ENCODE measurements around the gene ASB14.
"Not testable (repeated sequence)": the region's sequence is repeated elsewhere in the genome, so short reads cannot be mapped to it uniquely, and the experiment has no call there.

Gene ASB14

DNA sequence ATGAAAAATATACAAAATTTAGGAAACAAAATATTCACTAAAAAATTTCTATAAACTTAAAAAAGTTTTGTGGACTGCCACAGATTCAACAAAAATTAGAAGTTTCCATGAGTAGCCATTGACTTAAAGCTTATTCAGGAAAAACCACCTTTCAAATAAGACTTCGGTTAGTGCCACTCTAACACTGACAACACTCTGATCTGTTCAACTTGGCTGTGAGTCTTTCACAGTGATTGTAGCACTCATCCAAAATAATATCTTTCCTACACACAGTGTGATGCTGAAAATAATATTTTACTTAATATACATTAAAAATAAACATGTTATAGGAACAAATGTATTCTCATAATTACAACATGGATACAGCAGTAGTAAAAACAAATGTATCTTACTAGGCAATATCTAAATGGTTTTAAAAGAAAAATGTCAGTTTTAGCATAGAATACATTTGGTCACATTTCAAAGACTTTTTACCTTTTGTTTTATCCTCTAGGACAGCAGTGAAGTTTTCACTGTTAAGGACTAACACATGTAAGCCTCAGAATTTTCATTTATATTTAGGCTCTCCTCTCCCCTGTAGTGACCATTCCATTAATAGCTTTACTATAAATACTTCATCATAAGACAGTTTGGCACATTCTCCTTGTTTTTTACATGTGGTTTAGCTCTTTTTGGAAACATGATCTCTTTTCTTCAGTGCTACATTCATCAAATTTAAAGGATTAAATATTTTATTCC lies at the start of gene ASB14:
TSS of gene ASB14 (minus strand) at position 527 of the 738 bp plus-strand sequence. CDS start 652 bp downstream, outside the sequence.
- DNase-seq, result no peak

- not testable (repeated sequence) for DNase-seq
These were observed 46.7 kb upstream of the ASB14 start for GRCh38 chr3:57339071-57339642.

DNA sequence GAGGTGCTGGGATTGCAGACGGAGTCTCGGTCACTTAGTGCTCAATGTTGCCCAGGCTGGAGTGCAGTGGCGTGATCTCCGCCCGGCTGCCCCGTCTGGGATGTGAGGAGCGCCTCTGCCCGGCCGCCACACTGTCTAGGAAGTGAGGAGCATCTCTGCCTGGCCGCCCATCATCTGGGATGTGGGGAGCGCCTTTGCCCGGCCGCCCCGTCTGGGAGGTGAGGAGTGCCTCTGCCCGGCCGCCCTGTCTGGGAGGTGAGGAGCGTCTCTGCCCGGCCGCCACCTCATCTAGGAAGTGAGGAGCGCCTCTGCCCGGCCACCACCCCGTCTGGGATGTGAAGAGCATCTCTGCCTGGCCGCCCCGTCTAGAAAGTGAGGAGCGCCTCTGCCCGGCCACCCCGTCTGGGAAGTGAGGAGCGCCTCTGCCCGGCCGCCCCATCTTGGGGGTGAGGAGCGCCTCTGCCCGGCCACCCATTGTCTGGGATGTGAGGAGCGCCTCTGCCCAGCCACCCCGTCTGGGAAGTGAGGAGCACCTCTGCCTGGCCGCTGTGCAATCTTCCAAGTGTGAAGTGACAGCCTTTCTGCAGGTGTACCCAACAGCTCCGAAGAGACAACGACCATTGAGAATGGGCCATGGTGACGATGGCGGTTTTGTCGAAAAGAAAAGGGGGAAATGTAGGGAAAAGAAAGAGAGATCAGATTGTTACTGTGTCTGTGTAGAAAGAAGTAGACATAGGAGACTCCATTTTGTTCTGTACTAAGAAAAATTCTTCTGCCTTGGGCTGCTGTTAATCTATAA lies 46.0 kb upstream of the ASB14 start:
- DNase-seq, result not testable (repeated sequence)

DNA sequence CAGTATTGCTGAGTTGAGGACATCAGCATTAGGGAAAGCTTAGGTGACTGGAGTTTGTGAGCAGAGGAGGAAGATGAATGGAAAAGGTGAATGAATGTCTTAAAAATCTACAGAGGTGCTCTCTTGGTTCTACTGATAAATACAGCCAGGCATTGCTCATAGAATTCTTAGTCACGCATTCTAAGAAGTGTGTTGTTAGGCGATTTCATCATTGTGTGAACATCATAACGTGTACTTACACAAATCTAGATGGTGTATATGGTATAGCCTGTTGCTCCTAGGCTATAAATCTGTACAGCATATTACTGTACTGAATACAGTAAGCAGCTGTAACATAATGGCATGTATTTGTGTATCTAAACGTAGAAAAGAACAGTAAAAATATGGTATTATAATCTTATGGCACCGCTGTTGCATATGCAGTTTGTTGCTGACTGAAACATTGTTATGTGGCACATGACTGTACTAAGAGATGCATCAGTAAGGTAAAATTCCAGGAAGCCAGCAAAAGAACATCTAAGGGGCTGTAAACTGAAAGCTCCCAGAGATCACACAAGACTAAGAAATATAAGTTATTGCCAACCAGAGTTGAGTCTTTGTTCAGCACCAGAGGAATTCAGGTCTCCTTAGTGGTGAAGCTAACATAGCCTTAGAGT lies 42.9 kb upstream of the ASB14 start:
- DNase-seq, result no peak

DNA sequence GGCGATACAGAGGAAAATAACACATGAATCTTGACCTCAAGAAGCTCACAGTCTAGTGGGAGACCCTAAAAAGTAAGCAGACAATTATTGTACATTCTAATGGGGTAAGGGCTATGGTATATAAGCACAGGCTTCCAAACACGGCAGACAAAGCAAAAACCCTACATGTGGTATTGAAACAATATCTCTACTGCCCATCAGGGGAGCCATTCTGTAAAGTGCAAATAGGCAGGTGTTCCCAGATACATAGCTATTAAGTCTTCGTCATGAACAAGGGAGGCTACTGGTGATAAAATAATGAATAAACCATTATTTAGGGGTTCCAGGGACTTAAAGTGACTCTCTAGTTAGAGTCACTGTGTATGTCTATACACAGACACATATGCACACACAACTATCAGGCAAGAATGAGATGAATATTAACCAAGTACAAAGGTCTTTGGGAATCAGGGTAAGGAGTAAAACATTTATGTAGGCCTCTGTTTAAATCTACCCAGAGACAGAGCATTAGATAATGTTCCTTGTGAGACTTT lies 38.7 kb upstream of the ASB14 start:
- DNase-seq, result no peak

- DNase-seq, result not testable (repeated sequence)
These were observed 34.0 kb upstream of the ASB14 start for GRCh38 chr3:57326498-57326897.

DNA sequence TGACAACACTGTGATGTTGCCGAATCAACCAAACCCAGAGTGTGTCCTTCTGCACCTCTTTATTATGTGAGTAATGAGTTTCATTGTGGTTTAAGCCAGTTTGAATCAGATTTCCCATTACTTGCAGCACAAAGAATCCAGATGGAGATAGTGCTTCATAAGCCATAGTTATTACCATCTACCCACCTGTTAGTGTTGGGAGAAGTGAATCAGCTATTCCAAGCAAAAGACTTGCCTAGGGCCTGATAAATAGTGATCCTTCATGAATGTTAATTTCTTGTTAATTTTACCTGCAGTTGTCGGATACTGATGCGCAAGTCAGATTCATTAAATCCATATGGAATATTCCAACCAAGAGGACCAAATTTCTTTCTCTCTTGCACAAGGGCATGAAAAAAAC lies 21.7 kb upstream of the ASB14 start:
- no peak for DNase-seq

GRCh38 chr3:57309769-57310360 lies 17.4 kb upstream of the ASB14 start:
- DNase-seq, result no peak

GRCh38 chr3:57303520-57303919 lies 11.0 kb upstream of the ASB14 start:
- DNase-seq, result not testable (repeated sequence)

GRCh38 chr3:57298041-57298440 lies 5.6 kb upstream of the ASB14 start:
- DNase-seq, result no peak

GRCh38 chr3:57292897-57293526 lies 527 bp upstream of the ASB14 start:
- no peak for DNase-seq

- DNase-seq, result no peak
These were observed 4.1 kb downstream of the ASB14 start for GRCh38 chr3:57288403-57288802.

- no peak for DNase-seq
These were observed 5.3 kb downstream of the ASB14 start for GRCh38 chr3:57287205-57287604.

DNA sequence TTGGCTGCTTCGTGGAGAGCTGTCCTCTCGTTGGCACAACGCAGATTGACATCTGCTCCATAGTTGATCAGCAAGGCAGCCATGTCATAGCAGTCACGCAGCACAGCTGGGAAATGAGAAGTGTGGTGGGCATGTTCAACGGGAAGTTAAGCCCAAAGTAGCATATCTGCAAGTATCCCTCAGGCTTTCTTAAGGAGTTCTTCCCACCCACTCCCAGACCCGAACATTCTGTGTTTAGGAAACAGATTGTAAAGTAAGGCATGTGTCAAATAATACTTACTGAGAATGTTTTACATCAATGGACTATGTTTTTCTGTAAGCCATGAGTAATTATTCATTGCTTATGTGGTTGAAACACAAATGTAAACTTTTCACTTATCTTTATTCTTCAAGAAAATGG lies 9.2 kb downstream of the ASB14 start:
- DNase-seq, result no peak

- no peak for DNase-seq
These were observed 10.8 kb downstream of the ASB14 start for GRCh38 chr3:57281715-57282114.

DNA sequence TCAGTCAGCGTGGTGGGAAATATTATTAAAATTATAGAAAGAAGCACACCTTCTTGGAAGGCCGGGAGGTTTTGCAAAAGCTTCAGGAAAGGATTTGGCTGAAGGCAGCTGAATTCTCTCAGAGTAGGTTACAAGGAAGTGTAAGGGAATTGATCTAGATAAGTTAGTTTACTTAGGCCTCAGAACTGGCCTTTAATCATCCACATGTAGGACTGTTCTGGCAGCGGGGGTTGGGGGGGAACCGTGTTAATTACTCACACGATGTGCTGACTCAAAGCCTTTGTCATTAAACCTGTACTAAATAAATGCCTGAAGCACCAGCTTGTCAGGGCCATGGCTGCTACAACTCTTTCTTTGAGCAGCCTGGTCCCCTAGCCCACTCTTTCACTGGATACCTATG lies 12.8 kb downstream of the ASB14 start:
- DNase-seq, result no peak

GRCh38 chr3:57278237-57278636 lies 14.2 kb downstream of the ASB14 start:
- DNase-seq, result no peak

GRCh38 chr3:57275393-57275792 lies 17.1 kb downstream of the ASB14 start:
- DNase-seq, result no peak

DNA sequence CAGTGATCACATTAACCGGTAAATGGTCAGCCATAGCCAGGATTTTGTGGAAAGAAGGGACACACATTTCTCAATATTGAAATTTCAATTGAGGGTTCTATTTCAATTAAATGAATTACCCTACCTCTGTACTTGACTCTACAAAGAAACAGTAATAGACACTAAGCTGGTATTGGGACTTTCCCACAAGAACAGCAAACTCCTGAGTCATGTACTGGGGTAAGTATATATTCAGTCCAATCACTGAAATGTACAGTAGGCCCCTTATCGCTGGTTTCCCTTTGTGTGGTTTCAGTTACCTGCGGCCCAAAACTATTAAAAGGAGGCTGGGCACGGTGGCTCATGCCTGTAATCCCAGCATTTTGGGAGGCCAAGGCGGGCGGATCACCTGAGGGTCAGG lies 17.6 kb downstream of the ASB14 start:
- DNase-seq, result no peak

DNA sequence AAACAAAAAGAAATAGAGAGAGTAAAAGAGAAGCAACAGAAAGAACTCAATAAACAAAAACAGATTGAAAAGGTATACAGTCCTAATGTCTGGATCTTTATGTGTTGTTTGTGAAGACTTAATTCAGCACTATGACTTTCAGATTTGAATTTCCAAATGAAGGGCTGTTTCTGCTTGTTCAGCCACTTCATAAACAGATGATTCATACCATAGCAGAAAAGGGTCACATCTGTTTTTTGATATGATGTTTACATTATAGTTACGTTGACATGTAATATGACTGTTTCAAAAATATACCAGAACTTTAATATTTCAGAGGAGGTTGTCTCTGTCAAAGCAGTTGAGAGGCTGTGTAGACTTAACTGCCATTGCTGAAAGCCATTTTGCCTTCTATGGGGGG lies 24.1 kb downstream of the ASB14 start:
- no peak for DNase-seq

DNA sequence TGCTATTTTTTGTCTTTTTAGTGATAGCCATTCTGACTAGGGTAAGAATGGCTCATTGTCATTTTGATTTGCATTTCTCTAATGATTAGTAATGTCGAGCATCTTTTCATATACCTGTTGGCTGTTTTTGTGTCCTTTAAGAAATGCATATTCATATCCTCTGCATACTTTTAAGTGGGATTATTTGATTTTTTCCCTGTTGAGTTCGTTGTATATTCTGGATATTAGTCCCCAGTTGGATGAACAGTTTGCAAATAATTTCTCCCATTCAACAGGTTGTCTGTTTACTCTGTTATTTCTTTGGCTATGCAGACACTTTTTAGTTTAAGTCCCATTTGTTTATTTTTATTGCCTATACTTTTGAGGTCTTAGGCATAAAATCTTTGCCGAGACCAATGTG lies 30.6 kb downstream of the ASB14 start:
- no peak for DNase-seq

DNA sequence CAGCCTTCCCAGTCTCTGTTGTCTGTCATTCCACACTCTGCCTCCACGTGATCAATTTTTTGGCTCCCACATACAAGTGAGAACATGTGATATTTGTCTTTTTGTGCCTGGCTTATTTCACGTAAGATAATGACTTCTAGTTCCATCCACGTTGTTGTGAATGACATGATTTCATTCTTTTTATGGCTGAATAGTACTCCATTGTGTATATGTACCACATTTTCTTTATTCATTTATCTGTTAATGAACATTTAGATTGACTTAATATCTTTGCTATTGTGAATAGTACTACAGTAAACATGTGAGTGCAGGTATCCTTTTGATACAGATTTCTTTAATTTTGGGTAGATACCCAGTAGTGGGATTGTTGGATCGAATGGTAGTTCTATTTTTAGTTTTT lies 31.4 kb downstream of the ASB14 start:
- DNase-seq, result no peak

Measured in NCI-H1694 treated with DMSO at 0.1 percent for 48 hours (cell line).